GM18511 (cell line): Measurements from ENCODE around the gene CDCP2.
"Not testable (repeated sequence)": the region's sequence is repeated elsewhere in the genome, so short reads cannot be mapped to it uniquely, and the experiment has no call there.

Source experiments
- ATAC-seq: cut with Tn5 transposase; IDR thresholded peaks from one replicate; pipeline ENCODE4 v1.9.1; 2021; ENCODE audit warnings: mild to moderate bottlenecking, moderate library complexity; ENCODE audit not compliant: unreplicated experiment

Gene CDCP2

DNA sequence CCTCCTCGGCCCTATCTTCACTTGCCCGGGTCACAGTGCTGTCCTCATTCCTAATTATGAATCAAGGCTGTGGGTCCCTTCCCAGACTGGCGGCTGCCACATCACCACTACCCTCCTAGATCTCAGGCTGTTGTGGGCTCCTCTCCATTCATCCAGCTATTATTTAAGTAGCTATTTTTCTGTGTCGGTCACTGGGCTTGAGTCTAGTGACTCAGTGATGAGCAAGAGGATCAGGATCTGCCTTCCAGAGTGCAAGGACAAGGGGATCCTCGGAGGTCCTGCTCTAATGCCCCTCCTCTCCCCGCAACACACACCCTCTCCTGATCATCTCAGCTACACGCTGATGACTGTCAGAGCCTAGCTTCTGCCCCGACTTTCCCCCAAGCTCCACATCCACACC lies 34.1 kb downstream of the CDCP2 start:
- no peak for ATAC-seq

DNA sequence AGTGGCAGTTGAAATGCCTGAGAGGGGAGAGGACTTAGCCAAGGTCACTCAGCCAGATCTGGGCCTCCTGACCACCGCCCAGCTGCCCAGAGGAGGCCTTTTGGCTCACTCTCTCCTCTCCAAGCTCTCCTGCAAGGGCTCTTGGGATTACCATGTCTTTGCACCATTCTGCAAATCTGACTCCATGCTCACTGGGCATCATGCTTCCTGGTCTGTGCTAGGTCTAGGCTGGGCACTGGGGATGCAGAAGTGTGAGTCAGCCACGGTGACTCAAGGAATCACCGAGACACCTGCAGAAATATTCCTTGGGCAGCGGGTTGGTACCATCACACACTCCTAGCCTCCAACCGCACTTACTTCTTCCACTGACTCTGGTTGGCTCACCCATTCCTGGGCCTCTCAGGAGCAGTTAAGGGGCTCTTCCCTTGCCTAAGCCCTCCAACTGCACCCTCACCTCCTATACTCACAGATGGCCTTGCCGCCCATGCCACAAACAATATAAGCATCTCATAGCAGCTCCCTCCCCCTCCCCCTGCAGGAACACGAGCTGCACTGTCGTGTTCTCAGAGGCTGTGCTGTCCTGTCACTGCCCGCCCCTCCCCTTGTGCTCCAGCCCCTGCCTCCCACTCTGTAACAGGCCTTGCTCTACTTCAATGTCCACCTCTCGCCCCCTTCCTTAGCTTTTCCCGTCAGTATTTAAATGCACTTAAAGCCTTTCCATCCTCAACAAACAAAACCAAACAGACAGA lies 34.8 kb downstream of the CDCP2 start:
- ATAC-seq, result no peak

DNA sequence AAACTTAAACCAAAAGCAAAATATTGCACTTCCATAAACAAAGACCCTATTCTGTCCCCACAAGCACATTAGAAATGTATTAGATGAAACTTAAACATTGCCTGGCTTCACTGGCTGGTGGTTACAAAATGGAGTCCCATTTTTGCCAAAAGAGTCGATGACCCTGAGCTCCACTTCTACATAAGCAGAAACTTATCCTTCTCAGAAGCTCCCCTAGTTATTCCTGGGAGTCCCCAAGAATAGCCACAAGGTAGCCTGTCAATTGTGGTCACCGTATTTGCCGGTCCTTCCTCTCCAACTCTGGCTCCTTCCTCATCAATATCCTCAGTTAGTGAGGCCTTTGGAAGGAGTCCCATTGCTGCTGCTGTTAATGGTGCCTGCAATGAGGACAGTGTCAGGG lies 37.3 kb downstream of the CDCP2 start:
- ATAC-seq, result no peak

DNA sequence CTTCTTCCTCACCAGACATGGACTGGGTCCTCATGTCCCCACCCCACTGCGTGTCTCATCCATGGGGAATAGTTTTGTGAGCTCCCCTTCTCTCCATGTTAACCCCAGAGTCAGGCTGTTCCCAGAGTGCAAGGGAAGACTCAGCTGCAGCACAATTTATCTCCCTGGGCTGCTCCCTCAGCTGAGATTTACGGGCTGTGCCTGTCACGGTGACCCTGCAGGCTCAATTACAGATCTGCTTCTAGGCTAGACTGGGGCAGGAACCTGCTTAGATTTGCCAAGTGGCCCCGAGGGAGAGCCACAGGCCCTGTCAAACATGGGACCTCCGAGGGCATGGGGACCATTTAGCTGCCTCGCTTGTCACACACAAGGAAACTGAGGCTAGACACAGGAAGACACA lies 37.8 kb downstream of the CDCP2 start:
- ATAC-seq, result no peak

DNA sequence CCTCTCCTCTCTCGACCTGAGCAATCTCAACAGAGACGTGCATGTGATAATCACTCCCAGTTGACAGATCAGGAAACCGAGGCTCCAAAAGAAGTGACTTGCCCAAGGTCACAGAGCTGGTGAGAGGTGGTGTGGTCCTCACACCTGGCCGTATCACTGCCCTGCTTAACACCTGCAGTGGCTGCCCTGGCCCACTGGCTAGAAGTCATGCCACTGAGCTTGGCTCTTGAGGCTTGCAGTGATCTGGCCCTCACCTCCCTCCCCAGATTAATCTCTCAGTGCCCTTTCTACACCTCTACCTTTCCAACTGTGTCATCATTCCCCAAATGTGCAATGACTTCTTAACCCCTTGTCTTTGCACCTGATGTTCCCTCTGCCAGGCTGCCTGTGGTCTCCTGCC lies 38.8 kb downstream of the CDCP2 start:
- ATAC-seq, result no peak

DNA sequence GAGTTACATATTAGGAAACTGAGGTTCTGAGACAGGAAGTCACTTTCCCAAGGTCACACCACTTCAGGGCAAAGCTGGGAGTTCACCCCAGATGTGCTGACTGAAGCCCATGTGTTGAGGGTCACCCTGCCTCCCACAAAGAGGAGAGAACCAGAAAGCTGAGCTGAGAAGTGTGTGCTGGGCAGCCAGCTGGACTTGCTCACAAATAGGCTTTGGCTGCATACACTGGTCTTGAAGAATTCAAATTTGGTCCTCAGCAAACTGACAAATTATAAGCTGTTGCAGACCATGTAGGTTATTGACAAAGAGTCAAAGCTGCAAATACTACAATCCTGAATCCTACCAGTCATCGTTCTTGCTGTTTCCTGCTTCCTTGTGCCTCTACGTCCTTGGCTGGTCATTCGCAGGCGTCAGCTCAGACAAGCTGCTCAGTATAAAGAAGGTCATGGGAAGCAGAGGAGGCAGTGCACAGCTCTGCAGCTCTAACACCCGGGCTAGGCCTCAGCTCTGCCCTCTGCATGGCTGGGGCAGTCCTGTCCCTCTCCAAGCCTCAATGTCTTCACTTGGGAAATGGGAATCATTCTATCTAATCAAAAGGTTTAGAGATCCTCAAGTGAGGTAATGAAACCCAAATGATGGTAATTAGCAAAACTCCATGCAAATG lies 40.0 kb downstream of the CDCP2 start:
- ATAC-seq, result no peak

DNA sequence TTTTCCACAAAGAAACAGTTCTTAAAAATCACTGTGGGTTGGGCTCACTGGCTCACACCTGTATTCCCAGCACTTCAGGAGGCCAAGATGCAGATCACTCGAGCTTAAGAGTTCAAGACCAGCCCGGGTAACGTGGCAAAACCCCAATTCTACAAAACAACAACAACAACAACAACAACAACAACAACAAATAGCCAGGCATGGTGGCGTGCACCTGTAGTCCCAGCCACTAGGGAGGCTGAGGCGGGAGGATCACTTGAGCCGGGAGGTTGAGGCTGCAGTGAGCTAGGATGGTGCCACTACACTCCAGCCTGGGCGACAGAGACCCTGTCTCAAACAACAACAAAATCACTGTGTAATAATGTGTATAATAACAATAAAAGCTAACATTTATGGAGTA lies 40.8 kb downstream of the CDCP2 start:
- no peak for ATAC-seq

DNA sequence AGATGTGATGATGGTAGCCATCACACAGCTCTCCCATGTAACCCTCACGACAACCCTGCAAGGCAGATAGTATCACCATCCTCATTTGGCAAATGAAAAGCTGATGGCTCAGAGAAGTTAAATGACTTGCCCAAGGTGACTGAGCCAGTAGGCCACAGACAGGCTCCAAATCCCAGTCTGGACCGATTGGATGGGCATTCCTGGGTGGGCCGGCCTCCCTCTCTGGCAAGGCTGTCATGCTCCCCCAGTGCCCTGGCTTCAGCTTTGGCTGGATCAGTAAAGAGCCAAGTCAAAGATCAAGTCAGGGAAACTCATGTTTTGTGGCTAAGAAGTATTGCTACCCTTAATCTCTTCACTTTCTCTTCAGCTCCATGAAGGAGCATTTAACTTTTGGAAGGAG lies 41.2 kb downstream of the CDCP2 start:
- no peak for ATAC-seq

DNA sequence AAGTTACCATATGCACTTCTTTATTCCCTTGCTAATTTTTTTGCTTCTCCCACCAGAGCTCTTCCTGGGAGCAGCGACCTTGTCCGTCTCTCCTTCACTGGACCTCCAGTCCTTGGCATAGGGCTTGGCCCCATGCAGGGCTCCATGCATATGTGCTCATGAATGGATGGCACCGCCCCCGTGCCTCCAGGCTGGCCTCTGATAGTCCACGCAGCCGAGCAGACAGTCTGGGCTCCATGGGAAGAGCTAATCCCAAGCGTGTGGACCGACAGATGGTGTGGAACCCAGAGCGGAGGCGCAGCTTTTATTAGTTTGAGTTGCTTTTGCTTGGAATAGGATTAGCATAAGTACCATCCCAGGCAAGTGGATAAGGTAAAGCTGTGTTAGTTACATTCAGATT lies 41.8 kb downstream of the CDCP2 start:
- ATAC-seq, result no peak

DNA sequence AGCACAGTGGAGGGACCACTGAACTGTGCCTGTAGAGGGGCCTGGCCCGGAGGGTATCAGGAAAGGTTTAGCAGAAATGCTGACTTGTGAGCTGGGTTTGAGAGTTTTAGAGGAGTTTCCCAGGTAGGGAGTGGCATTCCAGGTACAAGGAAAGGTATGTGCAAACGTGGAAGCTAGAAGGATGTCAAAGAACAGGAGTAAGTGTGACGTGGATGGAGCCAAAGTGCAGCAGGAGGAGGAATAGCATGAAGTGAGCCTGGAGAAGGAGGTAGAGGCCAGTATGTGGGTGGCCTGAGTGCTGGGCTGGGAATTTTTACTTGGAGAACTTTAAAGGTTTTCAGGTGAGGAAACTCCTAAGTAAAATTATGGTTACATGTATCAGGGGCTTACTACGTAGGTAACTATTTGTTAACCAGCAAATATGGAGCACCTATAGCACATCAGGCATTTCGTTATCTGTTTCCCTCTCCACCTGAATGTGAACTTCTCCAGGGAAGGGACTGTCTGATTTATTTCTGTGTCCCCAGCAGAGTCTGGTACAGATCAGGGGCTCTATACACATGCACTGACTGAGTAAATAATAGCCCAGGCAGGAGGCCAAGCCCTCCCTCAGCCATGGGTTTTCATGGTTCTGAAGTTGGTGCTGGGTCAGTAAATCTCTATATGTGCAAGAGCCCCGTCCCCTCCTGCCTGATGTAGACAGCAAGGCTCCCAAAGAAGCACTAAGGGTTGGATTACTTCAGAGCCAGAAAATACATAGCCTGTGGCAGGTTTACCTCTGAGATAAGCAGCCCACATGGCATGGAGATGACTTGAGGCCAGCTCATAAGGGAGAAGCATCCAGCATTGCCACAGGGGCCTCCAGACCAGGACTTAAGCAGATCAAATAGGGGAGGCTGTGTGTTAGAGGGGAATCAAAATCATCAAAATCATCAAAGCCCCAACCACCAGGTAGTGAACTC lies 43.4 kb downstream of the CDCP2 start:
- no peak for ATAC-seq

DNA sequence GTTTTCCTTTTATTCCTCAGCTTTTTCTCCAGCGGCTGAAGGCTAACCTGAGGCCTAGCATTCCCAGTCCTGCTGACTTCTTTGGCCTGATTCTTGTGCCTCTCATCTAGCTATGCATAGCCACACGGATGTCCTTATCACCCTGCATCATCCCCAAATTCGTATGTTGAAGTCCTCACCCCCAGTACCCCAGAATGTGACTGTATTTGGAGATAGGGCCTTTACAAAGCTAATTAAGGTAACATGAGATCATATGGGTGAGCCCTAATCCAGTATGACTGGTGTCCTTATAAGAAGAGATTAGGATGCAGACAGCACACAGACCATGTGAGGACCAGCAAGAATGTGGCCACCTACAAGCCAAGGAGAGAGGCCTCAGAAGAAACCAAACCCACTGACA lies 44.6 kb downstream of the CDCP2 start:
- no peak for ATAC-seq

DNA sequence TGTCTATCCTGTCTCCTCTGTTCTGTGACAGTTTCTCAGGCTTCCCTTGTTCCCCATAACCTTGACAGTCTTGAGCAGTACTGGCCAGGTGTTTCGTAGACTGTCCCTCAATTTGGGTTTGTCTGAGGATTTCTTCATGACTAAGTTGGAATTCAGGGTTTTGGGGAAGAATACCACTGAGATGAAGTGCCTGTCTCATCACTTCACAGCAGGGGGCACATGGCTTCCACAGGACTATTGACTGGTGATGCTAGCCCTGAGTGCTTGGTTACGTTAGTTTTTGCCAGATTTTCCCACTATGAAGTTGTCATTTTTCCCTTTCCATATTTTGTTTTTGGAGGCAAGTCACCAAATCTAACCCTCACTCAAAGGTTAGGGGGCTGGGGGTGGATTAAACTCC lies 45.7 kb downstream of the CDCP2 start:
- no peak for ATAC-seq

DNA sequence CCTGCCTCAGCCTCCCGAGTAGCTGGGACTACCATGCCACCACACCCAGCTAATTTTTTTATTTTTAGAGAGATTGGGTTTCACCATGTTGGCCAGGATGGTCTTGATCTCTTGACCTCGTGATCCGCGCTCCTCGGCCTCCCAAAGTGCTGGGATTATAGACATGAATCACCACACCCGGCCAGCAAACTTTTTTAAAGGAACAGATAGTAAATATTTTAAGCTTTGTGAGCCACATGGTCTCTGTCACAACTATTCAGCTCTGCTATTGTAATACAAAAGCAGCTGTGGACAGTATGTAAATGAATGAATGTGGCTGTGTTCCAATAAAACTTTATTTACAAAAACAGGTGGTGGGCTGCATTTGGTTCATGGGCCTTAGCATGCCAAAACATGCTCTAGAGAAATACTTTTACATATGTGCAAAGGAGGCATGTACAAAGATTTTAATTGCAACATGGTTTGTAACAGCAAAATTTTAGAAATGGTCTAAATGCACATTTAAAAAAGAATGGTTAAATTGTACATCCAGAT lies 47.0 kb downstream of the CDCP2 start:
- ATAC-seq, result no peak

DNA sequence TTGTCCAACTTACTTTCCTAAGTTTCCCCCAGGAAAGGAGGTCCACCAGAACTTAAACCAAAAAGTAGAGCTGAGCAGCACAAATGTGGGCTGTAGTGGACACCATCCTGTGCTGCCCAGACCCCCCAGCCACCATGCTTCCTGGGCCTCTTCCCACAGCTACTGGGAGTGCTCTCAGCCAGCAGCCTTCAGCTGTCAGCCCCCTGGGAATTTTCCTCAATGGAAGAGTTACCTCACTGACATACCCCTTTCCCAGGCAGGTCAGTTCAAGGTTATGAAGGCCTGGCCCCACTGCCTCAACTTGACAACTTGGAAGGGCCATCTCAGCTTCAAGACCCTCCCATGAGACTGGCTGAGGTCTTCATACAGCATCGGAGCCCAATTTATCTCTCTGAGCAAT lies 47.7 kb downstream of the CDCP2 start:
- ATAC-seq, result no peak

DNA sequence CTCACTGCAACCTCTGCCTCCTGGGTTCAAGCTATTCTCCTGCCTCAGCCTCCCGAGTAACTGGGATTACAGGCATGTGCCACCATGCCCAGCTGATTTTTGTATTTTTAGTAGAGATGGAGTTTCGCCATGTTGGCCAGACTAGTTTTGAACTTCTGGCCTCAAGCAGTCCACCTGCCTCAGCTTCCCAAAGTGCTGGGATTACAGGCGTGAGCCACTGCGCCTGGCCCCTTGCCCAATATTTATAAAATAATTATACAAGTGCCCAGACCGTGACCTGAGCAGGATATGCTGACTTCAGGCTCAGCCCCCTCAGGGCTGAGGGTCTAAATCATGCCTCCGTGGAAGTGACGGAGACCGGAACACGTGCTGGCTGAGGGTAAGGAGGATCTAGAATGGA lies 48.2 kb downstream of the CDCP2 start:
- not testable (repeated sequence) for ATAC-seq

DNA sequence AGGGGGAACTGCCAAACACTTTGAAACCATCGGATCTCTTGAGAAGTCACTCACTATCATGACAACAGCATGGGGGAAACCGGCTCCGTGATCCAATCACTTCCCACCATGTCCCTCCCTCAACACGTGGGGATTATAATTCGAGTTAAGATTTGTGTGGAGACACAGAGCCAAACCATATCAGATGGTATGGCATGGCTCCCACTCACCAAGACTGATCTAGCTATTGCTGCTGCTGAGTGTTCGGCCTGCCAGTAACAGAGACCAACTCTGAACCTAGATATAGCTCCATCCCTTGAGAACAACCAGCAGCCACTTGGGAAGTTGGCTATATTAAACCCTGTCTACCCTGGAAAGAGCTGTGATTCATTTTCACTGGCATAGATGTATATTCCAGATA lies 49.4 kb downstream of the CDCP2 start:
- ATAC-seq, result no peak

DNA sequence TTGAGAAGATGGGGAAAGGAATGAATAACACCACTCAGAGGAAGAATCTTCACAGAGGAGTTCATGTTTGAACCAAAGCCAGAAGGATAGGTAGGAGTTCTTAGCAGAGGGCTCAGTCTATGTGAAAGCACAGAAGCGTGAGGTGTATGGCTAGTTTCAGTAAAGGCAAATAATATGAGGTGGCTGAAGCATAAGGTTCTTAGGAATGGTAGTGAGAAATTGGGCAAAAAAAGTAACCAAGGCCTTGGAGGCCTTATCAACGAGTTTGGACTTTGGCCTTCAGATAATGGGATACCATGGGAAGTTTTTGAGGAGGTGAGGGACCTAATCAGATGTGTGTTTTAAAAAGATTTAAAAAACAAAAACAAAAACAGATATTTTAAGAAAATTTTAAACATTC lies 52.3 kb downstream of the CDCP2 start:
- ATAC-seq, result no peak

DNA sequence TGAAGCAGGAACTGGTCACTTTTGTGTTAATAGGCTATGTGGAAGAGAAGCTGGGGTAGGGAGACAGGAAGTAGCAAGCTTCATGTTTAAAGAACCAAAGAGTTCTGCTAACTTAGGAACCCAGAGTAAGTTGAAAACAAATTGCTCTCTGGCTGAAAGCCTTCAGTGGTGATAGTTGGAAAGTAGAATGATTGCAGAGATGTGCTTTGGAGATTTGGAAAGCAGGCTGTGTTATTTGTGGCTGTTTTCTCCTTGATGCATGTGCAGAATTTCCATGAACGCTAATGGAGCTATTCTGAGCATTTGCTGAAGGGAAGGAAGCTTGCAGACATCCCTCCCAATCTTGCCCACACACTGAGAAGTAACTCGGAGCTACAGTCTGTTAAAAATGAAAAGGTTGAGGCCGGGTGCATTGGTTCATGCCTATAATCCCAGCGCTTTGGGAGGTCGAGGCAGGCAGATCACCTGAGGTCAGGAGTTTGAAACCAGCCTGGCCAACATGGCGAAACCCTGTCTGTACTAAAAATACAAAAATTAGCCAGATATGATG lies 53.7 kb downstream of the CDCP2 start:
- no peak for ATAC-seq

DNA sequence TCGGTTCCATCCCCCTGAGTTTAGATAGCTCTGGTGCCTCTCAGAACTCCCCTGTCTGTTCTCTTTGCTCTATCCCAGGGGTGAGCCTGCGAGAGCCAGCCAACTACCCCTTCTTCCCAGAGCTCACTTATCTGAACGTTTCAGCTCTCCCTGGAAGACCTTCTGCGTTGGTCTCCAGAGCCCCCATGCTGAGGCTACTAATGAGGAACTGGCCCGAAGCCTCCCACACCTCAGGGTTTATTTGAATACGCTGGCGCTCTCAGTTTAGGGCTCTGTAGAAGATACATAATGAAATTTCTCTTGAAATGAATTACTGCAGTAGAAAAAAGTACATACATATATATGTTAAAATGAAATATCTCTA lies 55.9 kb downstream of the CDCP2 start:
- ATAC-seq, result no peak

DNA sequence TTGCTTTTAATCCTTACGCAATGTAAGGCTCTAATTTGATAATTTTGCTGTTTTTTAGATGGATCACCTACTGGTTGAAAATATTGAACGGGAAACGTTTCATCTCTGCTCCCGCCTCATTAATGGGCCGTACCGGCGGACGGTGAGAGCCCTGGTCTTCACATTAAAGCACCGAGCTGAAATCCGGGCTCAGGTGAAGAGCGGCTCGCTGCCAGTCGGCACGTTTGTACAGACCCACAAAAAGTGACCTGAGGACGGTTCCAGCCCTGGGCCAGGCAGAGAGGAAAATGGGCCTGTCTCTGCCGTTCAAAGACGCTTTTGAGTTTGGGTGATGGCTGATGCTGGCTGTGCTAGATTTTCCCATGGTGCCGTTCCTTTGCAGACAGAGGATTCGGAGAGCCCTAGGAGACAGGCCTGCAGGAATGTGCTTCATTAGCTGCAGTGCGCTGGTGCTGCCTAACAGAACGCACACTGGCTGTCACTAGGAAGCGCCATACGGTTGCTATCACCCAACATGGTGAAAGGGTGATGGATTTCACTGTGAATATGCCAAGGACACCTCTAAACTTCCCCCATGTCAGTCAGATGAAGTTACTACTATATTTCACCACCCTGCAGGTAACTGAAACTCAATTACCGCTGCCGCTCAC lies 56.4 kb downstream of the CDCP2 start:
- ATAC-seq, result no peak
